ENCODE data around the gene KIF3C. TPM values are rescaled to one million over a fixed set of nuclear protein-coding genes. Genes with fewer than 3 reads are reported as not detected.
"Not testable (repeated sequence)": the region's sequence is repeated elsewhere in the genome, so short reads cannot be mapped to it uniquely, and the experiment has no call there.

Gene KIF3C
- total RNA-seq, 2 experiments from 2014 or later: 5.2 to 5.3 TPM

DNA sequence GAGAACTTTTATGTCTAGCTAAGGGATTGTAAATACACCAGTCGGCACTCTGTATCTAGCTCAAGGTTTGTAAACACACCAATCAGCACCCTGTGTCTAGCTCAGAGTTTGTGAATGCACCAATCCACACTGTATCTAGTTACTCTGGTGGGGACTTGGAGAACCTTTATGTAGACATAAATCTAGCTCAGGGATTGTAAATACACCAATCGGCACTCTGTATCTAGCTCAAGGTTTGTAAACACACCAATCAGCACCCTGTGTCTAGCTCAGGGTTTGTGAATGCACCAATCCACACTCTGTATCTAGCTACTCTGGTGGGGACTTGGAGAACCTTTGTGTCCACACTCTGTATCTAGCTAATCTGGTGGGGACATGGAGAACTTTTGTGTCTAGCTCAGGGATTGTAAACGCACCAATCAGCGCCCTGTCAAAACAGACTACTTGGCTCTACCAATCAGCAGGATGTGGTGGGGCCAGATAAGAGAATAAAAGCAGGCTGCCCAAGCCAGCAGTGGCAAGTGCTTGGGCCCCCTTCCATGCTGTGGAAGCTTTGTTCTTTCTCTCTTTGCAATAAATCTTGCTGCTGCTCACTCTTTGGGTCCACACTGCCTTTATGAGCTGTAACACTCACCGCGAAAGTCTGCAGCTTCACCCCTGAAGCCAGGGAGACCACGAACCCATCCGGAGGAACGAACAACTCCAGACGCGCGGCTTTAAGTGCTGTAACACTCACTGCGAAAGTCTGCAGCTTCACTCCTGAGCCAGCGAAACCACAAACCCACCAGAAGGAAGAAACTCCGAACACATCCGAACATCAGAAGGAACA, 66.1 kb downstream of the KIF3C start:
- intact Hi-C loops (cut with DNase I, micrococcal nuclease): loop anchor here in 1 of 2 experiments (10.0 kb wide), 1 partner anchor 61 kb away; no protein-coding TSS in a partner anchor
- ChIA-PET CTCF (interaction anchor here (0.6 to 1.2 kb wide), 5 partner anchors 12 to 104 kb away, joined by 3 to 5 read pairs (median 3); no protein-coding TSS in a partner anchor), POLR2A (interaction anchor here (0.6 to 1.0 kb wide), 4 partner anchors 8 to 51 kb away, joined by 3 to 5 read pairs (median 3); partner anchors contain the start of gene ASXL2)
- Mint-ChIP-seq H3K4me1 (peaks cover 21% of the 10 kb centered on the region), H3K27ac (peak overlapping the region; percentile 53), H3K4me3 (peak overlapping the region; percentile 64)
- DNase-seq: peak; percentile 56
- ATAC-seq; H3K27me3 Mint-ChIP-seq; H3K36me3 Mint-ChIP-seq (ENCODE audit: low read depth); H3K9me3 Mint-ChIP-seq (ENCODE audit: low read depth): not testable (repeated sequence)

DNA sequence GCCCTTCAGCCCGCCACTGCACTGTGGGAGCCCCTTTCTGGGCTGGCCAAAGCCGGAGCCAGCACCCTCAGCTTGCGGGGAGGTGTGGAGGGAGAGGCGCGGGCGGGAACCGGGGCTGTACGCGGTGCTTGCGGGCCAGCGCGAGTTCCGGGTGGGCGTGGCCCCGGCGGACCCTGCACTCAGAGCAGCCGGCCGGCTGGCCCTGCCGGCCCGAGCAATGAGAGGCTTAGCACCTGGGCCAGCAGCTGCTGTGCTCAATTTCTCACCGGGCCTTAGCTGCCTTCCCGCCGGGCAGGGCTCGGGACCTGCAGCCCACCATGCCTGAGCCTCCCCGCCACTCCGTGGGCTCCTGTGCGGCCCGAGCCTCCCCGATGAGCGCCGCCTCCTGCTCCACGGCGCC, 66.9 kb downstream of the KIF3C start:
- ATAC-seq; H3K27me3 Mint-ChIP-seq; DNase-seq; H3K9me3 Mint-ChIP-seq (ENCODE audit: low read depth); H3K36me3 Mint-ChIP-seq (ENCODE audit: low read depth); H3K27ac Mint-ChIP-seq; H3K4me3 Mint-ChIP-seq; POLR2A ChIA-PET: not testable (repeated sequence)
- CTCF ChIA-PET: interaction anchor here (1.0 to 1.2 kb wide), 2 partner anchors 13 to 35 kb away, joined by 3 to 5 read pairs; no protein-coding TSS in a partner anchor
- H3K4me1 Mint-ChIP-seq: peaks cover 21% of the 10 kb centered on the region
- intact Hi-C loops (cut with DNase I, micrococcal nuclease): loop anchor here in 1 of 2 experiments (10.0 kb wide), 1 partner anchor 61 kb away; no protein-coding TSS in a partner anchor

DNA sequence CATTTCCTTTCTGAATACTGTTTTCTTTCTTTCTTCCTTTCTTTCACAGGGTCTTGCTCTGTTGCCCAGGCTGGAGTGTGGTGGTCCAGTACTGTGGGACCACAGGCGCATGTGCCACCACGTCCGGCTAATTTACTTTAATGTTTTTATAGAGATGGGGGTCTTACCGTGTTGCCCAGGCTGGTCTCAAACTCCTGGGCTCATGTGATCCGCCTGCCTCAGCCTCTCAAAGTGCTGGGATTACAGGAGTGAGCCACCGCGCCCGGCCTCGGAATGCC, 68.7 kb downstream of the KIF3C start:
- H3K27me3 Mint-ChIP-seq; H3K4me3 Mint-ChIP-seq; ATAC-seq; DNase-seq; H3K9me3 Mint-ChIP-seq (ENCODE audit: low read depth); POLR2A ChIA-PET; H3K36me3 Mint-ChIP-seq (ENCODE audit: low read depth); CTCF ChIA-PET; H3K27ac Mint-ChIP-seq: not testable (repeated sequence)
- intact Hi-C loops (cut with DNase I, micrococcal nuclease): loop anchor here in 1 of 2 experiments (10.0 kb wide), 1 partner anchor 59 kb away; no protein-coding TSS in a partner anchor
- H3K4me1 Mint-ChIP-seq: peaks cover 21% of the 10 kb centered on the region

DNA sequence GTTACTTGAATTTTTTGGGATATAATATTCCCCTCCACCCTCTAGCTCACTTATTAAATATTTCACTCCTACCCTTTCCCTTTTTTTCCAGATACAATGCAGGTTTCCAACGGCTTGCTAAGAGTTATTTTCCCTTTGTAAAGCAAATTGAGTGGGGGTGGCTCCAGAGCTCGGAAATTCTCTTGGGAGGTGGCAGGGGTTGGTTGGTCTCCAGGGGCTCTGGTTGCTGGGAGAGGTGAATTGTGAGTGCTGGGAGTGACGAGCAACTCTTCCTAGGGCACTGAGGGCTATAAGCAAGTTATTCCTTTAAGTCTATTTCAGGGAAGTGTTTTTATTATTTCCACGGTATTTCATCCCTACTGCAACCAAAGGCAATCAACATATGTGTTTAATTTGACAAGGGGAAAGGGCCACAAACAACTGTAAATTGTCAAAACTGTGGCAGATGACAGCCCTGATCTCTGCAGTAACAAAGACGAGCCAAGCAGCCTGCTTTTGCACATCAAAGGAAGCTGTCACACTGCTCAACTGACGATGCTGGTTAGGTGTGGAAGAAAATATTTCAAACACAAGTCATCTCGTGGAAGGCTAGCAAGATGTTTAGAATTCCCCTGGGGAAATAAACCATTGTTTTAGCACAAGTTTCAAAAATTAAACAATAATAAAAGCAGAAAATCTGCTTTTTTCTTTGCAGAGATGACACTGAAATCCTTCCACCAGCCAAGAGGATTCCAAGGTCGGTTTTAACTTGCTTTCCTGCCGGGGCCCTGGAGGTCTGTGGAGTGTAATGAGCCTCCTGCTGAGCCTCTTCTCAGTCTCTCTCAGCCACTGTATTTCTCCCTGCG, 69.2 kb downstream of the KIF3C start:
- no peak overlapping the region for H3K27ac Mint-ChIP-seq
- intact Hi-C loops (cut with DNase I, micrococcal nuclease): loop anchor here in 1 of 2 experiments (10.0 kb wide), 1 partner anchor 58 kb away; no protein-coding TSS in a partner anchor
- H3K4me1 Mint-ChIP-seq: peaks cover 21% of the 10 kb centered on the region
- no peak for ATAC-seq
- no peak for DNase-seq
- no peak overlapping the region for H3K4me3 Mint-ChIP-seq
- H3K27me3 Mint-ChIP-seq: peaks cover 2% of the 10 kb centered on the region
- no peaks in the 10 kb centered on the region for H3K36me3 Mint-ChIP-seq (ENCODE audit: low read depth)
- no peaks in the 10 kb centered on the region for H3K9me3 Mint-ChIP-seq (ENCODE audit: low read depth)
- CTCF ChIA-PET: interaction anchor here (0.7 kb wide), 1 partner anchor 60 kb away, joined by 3 read pairs; no protein-coding TSS in a partner anchor
- POLR2A ChIA-PET: no interaction called here

DNA sequence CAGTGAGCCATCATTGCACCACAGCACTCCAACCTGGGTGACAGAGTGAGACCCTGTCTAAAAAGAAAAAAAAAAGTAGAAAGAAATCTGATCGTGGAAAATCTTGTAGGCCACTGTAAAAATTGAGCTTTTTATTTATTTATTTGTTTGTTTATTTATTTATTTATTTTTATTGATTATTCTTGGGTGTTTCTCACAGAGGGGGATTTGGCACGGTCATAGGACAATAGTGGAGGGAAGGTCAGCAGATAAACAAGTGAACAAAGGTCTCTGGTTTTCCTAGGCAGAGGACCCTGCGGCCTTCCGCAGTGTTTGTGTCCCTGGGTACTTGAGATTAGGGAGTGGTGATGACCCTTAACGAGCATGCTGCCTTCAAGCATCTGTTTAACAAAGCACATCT, 72.7 kb downstream of the KIF3C start:
- H3K9me3 Mint-ChIP-seq (ENCODE audit: low read depth); ATAC-seq; H3K27me3 Mint-ChIP-seq; POLR2A ChIA-PET; intact Hi-C loops (cut with DNase I, micrococcal nuclease); H3K4me3 Mint-ChIP-seq; DNase-seq; H3K27ac Mint-ChIP-seq; H3K36me3 Mint-ChIP-seq (ENCODE audit: low read depth): not testable (repeated sequence)
- peaks cover 10% of the 10 kb centered on the region for H3K4me1 Mint-ChIP-seq
- CTCF ChIA-PET: interaction anchor here (0.6 kb wide), 1 partner anchor 137 kb away, joined by 3 read pairs; no protein-coding TSS in a partner anchor

DNA sequence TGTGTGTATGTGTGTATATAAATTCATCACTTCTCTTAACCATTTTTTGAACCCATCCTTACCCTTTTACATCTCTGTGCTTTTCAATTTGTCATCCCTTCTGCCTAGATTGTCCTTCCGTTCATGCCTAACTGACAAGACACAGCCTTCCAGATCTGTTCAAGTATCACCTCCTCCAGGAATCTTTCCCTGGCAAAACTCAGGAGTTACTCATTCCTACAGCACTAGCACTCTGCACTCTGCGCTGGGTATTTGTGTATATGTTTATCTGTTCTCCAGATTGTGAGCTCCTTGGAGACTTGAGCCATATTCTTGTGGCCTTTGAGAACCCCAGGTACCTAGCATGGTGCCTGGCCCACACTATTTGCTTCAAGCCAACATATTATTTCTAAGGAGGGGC, 77.2 kb downstream of the KIF3C start:
- Mint-ChIP-seq H3K4me1 (no peaks in the 10 kb centered on the region), H3K36me3 (ENCODE audit: low read depth) (no peaks in the 10 kb centered on the region), H3K4me3 (no peak overlapping the region), H3K27me3 (no peaks in the 10 kb centered on the region), H3K27ac (no peak overlapping the region), H3K9me3 (ENCODE audit: low read depth) (no peaks in the 10 kb centered on the region)
- DNase-seq: no peak
- CTCF ChIA-PET: no interaction called here
- intact Hi-C loops (cut with DNase I, micrococcal nuclease): no loop called here
- ATAC-seq: no peak
- POLR2A ChIA-PET: no interaction called here

DNA sequence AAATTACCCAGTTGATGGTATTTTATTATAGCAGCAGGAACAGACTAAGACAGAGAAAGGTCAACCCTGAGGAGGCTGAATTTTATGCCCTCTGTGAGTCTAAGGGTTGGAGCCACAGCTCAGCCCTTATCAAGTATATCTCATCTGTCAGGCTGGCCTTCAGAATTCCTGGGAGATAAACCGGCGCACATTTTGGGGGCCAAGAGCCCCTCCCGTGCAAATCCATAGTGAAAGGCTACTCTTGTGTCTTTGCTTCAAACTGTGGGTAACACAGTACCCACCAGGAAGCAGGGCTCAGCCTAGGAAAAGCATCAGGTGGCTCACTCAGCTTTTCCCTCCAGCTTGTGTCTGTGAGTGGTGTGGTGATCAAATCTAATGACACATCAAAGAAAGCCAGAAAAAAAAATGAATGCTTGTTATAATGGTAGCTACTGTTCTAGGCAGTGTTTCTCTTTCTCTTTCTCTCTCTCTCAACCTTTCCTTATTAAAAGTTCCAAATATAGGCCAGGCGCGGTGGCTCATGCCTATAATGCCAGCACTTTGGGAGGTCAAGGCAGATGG, 79.0 kb downstream of the KIF3C start:
- Mint-ChIP-seq H3K27ac (no peak overlapping the region), H3K27me3 (no peaks in the 10 kb centered on the region), H3K4me1 (no peaks in the 10 kb centered on the region), H3K36me3 (ENCODE audit: low read depth) (no peaks in the 10 kb centered on the region), H3K9me3 (ENCODE audit: low read depth) (no peaks in the 10 kb centered on the region), H3K4me3 (no peak overlapping the region)
- DNase-seq: no peak
- intact Hi-C loops (cut with DNase I, micrococcal nuclease): no loop called here
- ChIA-PET POLR2A (no interaction called here), CTCF (no interaction called here)
- peak; percentile 23 for ATAC-seq

DNA sequence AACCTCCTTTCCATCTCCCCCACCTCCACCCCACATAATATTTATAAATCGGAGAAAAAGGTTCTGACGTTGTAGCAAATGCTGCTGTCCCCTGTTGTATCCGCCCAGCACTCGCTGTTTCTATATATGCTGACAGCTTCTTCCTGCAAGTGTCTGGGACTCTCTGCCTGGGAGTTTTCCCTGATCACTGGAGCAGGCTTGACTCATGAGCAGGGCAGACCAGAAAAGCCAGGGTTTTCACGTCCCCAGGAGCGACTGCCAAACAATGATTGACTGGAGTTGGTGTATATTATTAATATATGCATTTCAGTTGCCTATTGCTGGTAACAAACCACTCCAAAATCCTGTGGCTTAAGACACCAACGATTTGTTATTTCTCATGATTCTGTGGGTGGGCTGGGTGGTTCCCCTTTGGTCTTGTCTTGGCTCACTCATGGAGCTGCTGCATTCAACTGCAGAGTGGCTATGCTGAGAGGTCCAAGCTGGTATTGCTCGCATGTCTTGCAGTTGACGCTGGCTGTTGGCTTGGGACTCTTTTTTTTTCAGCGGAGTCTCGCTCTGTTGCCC, 82.8 kb downstream of the KIF3C start:
- ChIA-PET POLR2A (interaction anchor here (0.6 kb wide), 1 partner anchor 39 kb away, joined by 3 read pairs; no protein-coding TSS in a partner anchor), CTCF (interaction anchor here (0.7 kb wide), 1 partner anchor 265 kb away, joined by 3 read pairs; no protein-coding TSS in a partner anchor)
- no peak overlapping the region for H3K27ac Mint-ChIP-seq
- no peak overlapping the region for H3K4me3 Mint-ChIP-seq
- H3K9me3 Mint-ChIP-seq (ENCODE audit: low read depth): no peaks in the 10 kb centered on the region
- no peaks in the 10 kb centered on the region for H3K36me3 Mint-ChIP-seq (ENCODE audit: low read depth)
- no peaks in the 10 kb centered on the region for H3K4me1 Mint-ChIP-seq
- no peaks in the 10 kb centered on the region for H3K27me3 Mint-ChIP-seq
- intact Hi-C loops (cut with DNase I, micrococcal nuclease): no loop called here
- ATAC-seq (no peak), DNase-seq (no peak)

DNA sequence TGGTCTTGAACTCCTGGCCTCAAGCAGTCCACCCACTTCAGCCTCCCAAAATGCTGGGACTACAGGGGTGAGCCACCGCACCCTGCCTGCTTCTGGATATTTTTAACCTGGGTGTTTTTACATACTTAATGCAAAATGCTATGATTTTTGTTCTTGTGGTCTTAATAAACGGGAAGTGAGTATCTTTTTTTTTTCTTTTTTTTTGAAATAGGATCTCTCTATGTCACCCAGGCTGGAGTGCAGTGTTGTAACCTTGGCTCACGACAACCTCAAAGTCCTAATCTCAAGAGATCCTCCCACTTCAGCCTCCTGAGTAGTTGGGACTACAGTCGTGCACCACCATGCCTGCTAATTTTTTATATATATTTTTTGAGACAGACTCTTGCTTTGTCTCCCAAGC, 84.8 kb downstream of the KIF3C start:
- ATAC-seq: no peak
- Mint-ChIP-seq H3K4me3 (no peak overlapping the region), H3K4me1 (no peaks in the 10 kb centered on the region), H3K9me3 (ENCODE audit: low read depth) (no peaks in the 10 kb centered on the region), H3K36me3 (ENCODE audit: low read depth) (no peaks in the 10 kb centered on the region), H3K27me3 (no peaks in the 10 kb centered on the region), H3K27ac (no peak overlapping the region)
- POLR2A ChIA-PET: no interaction called here
- no peak for DNase-seq
- CTCF ChIA-PET: no interaction called here
- intact Hi-C loops (cut with DNase I, micrococcal nuclease): no loop called here

DNA sequence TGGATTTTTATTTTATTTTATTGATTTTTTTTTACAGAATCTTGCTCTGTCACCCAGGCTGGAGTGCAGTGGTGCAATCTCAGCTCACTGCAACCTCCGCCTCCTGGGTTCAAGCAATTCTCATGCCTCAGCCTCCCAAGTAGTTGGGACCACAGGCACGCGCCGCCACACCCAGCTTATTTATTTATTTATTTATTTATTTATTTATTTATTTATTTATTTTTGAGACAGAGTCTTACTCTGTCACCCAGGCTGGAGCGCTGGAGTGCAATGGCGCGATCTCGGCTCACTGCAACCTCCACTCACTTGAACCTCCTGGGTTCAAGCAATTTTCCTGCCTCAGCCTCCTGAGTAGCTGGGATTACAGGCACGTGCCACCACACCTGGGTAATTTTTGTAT, 86.0 kb downstream of the KIF3C start:
- H3K36me3 Mint-ChIP-seq (ENCODE audit: low read depth); H3K27ac Mint-ChIP-seq; H3K9me3 Mint-ChIP-seq (ENCODE audit: low read depth); POLR2A ChIA-PET; H3K4me1 Mint-ChIP-seq; DNase-seq; intact Hi-C loops (cut with DNase I, micrococcal nuclease); ATAC-seq; H3K27me3 Mint-ChIP-seq; CTCF ChIA-PET; H3K4me3 Mint-ChIP-seq: not testable (repeated sequence)

DNA sequence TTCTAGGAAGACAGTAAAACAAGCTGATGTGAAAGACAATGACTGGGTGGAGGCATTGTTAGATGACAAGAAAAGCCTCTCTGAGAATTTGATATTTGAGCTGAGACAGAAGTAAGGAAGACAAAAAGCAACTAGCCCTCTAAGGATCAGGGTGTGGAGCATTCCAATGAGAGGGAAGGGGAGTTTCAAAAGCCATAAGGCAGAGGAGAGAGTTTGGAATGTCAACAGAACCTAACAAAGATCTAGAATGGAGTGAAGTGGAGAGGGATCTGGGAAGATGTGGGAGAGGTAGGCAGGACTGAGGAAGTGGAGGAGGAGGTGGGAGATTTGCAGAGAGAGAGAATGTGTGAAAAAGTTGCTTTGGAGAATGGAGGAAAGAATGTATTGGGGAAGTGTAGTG, 86.7 kb downstream of the KIF3C start:
- ChIA-PET POLR2A (no interaction called here), CTCF (no interaction called here)
- H3K36me3 Mint-ChIP-seq (ENCODE audit: low read depth): no peaks in the 10 kb centered on the region
- no peak overlapping the region for H3K27ac Mint-ChIP-seq
- H3K4me1 Mint-ChIP-seq: no peaks in the 10 kb centered on the region
- no peak overlapping the region for H3K4me3 Mint-ChIP-seq
- DNase-seq (no peak), ATAC-seq (no peak)
- no peaks in the 10 kb centered on the region for H3K9me3 Mint-ChIP-seq (ENCODE audit: low read depth)
- intact Hi-C loops (cut with DNase I, micrococcal nuclease): no loop called here
- no peaks in the 10 kb centered on the region for H3K27me3 Mint-ChIP-seq
